Right atrium auricular region (tissue), 2 donors: ENCODE measurements around the gene GRM4. TPM values are rescaled to one million over a fixed set of nuclear protein-coding genes. Genes with fewer than 3 reads are reported as not detected.

ENCODE experiments used
- DNase-seq: peaks from one replicate; pipeline ENCODE4 v3.0.0-alpha.2; 2019; ENCODE audit warnings: low spot score
- H3K27ac ChIP-seq, 2 donors: fragments of 200-600 bp; sonication (generic); 1 replicate in 1 of 2; 2 replicates in 1 of 2; pipeline ENCODE4 v1.5.1; 2016 to 2019
- H3K27me3 ChIP-seq, 2 donors: fragments of 200-600 bp; sonication (generic); one replicate each; pipeline versions ENCODE4 v1.5.1 to v1.6.0; 2017 to 2019
- H3K36me3 ChIP-seq: fragments of 200-600 bp; sonication (generic); one replicate; pipeline ENCODE4 v1.5.1; 2016
- H3K4me1 ChIP-seq, 2 donors: fragments of 200-600 bp; sonication (generic); one replicate each; pipeline versions ENCODE4 v1.5.1 to v1.6.0; 2017 to 2019
- H3K4me3 ChIP-seq, 2 donors: fragments of 200-600 bp; sonication (generic); 1 replicate in 1 of 2; 2 replicates in 1 of 2; pipeline ENCODE4 v1.5.1; 2017 to 2019; ENCODE audit warnings: mild to moderate bottlenecking in 1 of 2, moderate library complexity in 1 of 2
- H3K9me3 ChIP-seq, 2 donors: fragments of 200-600 bp; sonication (generic); one replicate each; pipeline ENCODE4 v1.5.1; 2019
- CTCF ChIP-seq, 2 donors: fragments of 200-600 bp; sonication (generic); IDR thresholded peaks; one replicate each; pipeline ENCODE4 v1.5.1; 2019; ENCODE audit warnings: antibody characterized with exemption in 2 of 2
- total RNA-seq, 2 donors: library from RNA; depleted of rRNA; stranded (reverse); fragments of >200 nt; gene quantifications; one replicate each; pipeline ENCODE4 v1.1.0, GENCODE V29; 2016

The GRM4 gene
- total RNA-seq, 2 donors from 2014 or later, result not detected

DNA sequence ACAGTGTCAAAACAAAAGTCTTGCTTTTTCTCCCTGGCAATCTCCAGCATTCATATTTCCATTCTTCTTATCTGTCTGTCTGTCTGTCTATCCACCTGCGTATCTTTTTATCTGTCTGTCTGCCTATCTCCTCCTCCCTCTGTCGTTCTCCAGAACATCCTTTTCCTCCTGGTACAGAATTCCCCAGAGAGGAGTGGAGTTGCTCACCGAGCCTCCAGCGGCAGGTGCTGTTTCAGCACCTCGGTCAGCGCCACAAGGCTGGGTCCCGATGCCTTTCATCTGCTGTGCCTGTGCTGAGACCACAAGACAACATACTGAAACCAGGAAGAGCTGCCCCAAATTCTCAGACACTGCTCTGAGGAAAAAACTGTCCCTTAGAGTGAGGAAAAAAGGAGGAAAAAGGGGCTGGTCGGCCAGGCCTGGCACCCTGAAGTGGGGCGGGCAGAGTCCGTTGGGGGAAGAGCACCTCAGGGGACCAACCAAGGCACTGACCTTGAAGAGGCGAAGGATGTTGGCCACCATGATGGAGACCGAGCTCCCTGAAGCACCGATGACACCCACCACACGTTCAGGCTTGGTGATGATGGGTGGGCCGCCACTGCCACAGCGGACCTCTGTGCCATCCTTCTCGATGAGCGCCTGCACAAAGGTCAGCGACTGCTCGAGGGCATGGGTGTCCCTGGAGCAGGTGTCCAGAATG, 13.3 kb downstream of the GRM4 start:
- no peaks in the 10 kb centered on the region for H3K4me1 ChIP-seq
- no peak overlapping the region for H3K4me3 ChIP-seq
- TF ChIP-seq CTCF (IDR thresholded peaks at IDR 0.05), result no peak
- H3K27ac ChIP-seq, result no peak overlapping the region
- DNase-seq, result no peak
- H3K27me3 ChIP-seq, result no peaks in the 10 kb centered on the region
- no peaks in the 10 kb centered on the region for H3K9me3 ChIP-seq
- no peaks in the 10 kb centered on the region for H3K36me3 ChIP-seq

- no peak overlapping the region for H3K27ac ChIP-seq
- DNase-seq, result no peak
- no peaks in the 10 kb centered on the region for H3K27me3 ChIP-seq
- H3K4me3 ChIP-seq, result no peak overlapping the region
- no peaks in the 10 kb centered on the region for H3K9me3 ChIP-seq
- H3K36me3 ChIP-seq, result no peaks in the 10 kb centered on the region
- no peaks in the 10 kb centered on the region for H3K4me1 ChIP-seq
- TF ChIP-seq CTCF (IDR thresholded peaks at IDR 0.05), result no peak
These were observed 14.3 kb downstream of the GRM4 start for GRCh38 chr6:34131326-34132290.

DNA sequence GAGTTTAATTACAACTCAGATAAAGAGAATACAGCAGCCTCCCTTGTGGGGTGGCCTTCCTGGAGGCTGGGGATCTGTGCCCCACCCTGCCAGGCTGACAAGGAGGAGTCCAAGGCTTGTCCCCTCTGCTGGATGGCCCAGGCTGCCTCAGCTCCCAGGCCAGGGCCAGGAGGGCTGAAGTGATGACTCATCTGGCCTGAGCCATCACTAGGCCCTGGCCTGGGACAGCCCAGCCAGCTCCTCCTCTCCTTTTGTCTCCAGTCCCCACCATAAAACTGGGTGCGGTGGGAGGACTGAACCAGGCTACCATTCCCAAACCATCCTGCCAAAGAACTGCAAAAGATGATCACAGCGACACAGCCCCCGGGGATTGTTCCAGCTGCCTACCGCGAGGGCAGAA, 15.0 kb downstream of the GRM4 start:
- H3K27ac ChIP-seq, result no peak overlapping the region
- H3K9me3 ChIP-seq, result no peaks in the 10 kb centered on the region
- TF ChIP-seq CTCF (IDR thresholded peaks at IDR 0.05), result no peak
- no peaks in the 10 kb centered on the region for H3K27me3 ChIP-seq
- no peak overlapping the region for H3K4me3 ChIP-seq
- H3K4me1 ChIP-seq, result no peaks in the 10 kb centered on the region
- no peak for DNase-seq
- H3K36me3 ChIP-seq, result no peaks in the 10 kb centered on the region

- H3K27me3 ChIP-seq, result no peaks in the 10 kb centered on the region
- H3K4me3 ChIP-seq, result no peak overlapping the region
- H3K36me3 ChIP-seq, result no peaks in the 10 kb centered on the region
- H3K9me3 ChIP-seq, result no peaks in the 10 kb centered on the region
- DNase-seq, result no peak
- TF ChIP-seq CTCF (IDR thresholded peaks at IDR 0.05), result no peak
- H3K27ac ChIP-seq, result no peak overlapping the region
- no peaks in the 10 kb centered on the region for H3K4me1 ChIP-seq
These were observed 16.1 kb downstream of the GRM4 start for GRCh38 chr6:34129753-34130152.

DNA sequence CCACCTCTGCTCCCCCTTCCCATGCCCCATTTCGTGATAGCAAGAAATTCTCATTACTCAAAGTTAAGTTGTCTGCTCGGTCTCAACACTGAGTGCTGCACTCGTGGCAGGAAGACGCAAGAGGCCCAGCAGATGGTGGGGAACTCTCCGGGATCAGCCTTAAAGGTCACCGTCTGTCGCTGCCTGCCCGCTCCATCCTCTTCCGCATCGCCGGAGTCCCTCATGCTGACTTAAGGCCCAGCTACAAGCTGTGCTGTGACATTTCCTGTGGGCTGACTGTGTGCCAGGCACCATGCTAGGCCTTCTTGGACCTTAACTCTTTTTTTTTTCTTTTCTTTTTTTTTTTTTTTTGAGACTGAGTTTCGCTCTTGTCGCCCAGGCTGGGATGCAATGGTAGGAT, 17.8 kb downstream of the GRM4 start:
- Histone ChIP-seq H3K27ac (no peak overlapping the region), H3K4me1 (no peaks in the 10 kb centered on the region), H3K36me3 (no peaks in the 10 kb centered on the region), H3K27me3 (no peaks in the 10 kb centered on the region), H3K4me3 (no peak overlapping the region), H3K9me3 (no peaks in the 10 kb centered on the region)
- DNase-seq, result no peak
- no peak for TF ChIP-seq CTCF (IDR thresholded peaks at IDR 0.05)
